DMS114 treated with DMSO at 0.1 percent for 48 hours (cell line): ENCODE data around the gene RASIP1.
"Not testable (repeated sequence)": the region's sequence is repeated elsewhere in the genome, so short reads cannot be mapped to it uniquely, and the experiment has no call there.

Source experiments
- DNase-seq: peaks from one replicate; lab custom pipeline; 2025; ENCODE audit not compliant: unreplicated experiment; lab: John Stamatoyannopoulos, UW

The RASIP1 gene

DNA sequence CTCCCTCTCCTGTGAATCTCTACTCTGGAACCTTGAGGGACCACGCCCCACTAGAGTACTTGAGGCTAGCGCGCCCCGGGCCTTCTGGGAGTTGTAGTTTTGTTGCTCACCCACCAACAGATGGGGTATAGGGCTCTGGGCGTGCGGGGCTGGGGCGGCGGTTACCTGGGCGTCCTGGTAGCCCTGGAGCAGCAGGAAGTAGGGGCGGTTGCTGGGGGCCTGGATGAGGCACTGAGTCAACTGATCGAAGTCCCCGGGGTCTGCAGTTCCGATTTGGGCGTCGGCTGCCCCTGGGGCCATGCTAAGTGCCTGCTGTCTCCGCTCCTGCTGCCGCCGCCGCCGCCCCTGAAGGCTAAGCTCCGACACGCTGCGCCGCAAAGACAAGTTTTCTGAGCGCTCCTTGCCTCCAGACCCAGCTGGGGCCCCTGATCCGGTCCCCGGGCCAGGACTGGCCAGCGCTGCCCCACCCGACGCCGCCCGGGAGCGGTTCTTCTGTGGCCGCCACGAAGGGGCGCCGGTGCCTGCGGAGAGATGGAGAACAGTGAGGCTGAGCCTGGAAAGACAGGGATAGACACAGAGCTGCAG is 5.3 kb downstream of the RASIP1 start:
- DNase-seq: peak; percentile 71

DNA sequence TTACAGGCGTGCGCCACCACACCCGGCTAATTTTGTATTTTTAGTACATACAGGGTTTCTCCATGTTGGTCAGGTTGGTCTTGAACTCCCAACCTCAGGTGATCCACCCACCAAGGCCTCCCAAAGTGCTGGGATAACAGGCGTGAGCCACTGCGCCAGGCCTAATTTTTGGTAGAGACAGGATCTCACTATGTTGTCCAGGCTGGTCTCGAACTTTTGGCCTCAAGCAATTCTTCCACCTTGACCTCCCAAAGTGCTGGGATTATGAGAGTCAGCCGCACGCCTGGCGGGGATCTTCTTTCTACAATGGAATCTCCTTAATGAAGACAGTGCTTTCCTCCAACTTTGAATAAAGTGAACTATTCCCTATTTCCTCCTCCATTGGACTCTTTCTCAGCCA is 5.8 kb downstream of the RASIP1 start:
- DNase-seq: no peak

DNA sequence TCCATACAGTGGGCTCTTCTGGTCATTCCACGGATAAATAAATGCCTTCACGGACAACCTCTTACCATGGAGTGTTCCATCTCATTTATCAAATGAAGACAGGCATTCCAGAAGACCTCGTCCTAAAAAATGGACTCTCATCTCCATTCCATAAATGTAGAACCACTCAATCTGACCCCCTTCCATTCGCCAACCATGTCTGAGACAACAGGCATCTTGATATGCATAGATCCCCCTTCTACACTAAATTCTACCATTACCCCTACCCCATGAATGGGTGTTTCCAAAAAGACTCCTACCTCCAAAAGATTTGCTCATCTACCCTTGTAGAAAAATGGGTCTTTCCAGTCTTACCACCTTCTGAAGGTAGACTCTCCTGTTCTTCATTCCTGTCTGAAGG is 9.0 kb downstream of the RASIP1 start:
- DNase-seq: no peak

DNA sequence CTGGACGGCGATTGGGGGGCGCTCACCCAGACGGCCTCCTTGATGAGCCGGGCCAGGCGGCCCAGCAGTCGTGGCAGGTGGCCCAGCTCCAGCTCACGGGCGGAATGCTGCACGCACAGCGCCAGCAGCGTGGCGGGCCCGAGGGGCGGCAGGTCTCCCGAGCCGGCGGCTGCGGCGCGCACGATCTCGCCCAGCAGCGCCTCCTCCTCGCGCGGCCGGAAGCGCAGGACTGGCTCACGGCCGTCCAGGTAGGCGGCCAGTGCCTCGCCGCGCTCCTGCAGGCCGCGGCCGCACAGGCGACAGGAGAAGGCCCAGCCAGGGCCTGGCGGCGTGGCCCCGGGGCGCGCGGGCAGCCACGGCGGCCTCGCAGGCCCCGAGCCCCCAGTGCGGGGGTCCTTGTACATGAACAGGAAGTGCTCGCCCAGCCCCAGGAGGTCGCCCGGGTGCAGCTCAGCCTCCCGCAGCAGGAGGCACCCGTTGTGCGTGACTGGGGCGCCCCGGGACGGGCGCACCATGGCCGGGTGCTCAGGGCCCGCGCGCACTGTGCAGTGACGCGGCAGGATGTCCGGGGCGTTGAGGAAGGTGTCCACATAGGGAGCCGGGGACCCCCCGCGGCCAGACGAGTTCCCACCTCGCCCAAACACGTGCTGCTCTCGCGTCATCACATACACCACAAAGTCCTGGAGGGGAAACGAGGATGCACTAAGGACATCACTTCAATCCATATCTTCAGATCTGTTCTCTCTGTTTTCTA is 11.3 kb downstream of the RASIP1 start:
- no peak for DNase-seq

DNA sequence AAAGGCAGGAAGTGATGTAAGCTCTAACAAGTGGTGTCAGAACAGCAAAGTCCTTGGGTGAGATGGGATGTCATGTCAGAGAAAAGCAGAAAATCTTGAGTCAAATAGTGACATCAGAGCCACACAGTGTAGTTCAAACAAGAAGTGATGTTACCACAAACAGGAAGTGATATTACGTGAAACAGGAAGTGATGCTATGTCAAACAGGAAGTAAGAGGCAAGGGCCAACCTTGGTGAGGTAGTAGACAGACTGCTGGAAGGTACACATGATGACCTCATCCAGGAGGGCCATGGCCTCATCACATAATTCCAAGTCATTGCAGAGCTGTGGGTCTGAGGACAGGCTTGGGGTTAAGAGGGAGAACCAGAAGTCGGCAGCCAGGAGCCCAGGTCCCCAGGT is 13.9 kb downstream of the RASIP1 start:
- no peak for DNase-seq

DNA sequence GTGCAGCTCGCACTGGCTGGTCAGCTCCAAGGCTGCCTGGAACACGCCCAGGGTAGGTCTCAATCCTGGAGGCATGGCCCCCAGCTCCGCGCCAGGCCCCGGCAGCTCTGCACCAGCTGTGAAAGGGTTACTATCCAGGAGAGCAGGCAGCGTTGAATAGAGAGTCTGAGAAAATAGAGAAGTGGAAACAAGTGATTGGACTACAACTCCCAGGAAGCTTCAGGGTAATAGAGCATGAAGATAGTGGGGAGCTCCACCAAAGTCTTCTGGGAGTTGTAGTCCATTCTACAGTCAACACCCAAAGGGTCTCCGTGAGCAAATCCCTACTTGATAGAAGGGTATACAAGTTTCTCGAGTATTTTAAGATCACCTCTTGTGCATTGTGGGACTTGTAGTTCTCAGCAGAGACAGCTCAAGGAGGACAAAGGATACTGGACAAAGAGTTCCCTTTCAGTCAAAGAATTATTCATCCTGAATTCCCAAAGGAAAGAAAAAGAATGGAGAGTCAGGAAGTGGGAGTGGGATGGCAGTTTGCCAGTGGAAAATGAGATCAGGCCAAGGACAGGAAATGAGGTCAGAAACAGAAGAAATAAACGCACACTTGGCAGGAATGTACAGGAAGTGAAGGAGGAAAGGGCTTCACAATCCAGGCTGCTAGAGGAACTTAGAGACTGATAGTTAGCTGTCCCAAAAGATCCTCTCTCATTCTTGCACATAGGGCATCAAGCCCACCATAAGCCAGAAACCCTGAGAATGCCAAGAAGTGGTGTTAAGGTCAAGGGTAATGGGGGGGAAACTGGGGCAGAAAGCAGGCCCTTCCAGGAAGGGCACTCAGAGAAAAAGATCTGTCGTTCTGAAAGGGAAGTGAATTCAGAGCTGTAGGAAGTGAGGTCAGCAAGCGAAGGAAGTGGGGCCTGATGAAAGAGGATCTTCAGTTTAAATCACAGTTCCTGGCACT is 15.3 kb downstream of the RASIP1 start:
- peak; percentile 52 for DNase-seq

DNA sequence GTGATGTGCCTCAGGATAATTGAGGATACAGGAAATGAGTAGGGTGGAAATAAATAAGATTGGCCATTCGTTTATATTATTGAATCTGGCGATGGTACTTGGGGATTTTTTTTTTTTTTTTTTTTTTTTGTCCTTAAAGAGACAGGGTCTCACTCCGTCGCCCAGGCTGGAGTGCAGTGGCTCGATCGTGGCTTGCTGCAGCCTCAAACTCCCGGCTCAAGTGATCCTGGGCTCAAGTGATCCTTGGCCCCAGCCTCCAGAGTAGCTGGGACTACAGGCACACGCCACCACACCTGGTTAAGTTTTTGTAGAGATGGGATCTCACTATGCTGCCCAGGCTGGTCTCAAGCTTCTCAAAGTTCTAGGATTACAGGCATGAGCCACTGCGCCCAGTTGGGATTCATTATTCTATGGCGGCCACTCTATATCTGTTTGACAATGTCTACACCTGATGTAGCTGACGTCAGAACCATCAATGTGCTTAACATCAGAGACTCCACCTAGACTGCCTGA is 18.2 kb downstream of the RASIP1 start:
- no peak for DNase-seq

DNA sequence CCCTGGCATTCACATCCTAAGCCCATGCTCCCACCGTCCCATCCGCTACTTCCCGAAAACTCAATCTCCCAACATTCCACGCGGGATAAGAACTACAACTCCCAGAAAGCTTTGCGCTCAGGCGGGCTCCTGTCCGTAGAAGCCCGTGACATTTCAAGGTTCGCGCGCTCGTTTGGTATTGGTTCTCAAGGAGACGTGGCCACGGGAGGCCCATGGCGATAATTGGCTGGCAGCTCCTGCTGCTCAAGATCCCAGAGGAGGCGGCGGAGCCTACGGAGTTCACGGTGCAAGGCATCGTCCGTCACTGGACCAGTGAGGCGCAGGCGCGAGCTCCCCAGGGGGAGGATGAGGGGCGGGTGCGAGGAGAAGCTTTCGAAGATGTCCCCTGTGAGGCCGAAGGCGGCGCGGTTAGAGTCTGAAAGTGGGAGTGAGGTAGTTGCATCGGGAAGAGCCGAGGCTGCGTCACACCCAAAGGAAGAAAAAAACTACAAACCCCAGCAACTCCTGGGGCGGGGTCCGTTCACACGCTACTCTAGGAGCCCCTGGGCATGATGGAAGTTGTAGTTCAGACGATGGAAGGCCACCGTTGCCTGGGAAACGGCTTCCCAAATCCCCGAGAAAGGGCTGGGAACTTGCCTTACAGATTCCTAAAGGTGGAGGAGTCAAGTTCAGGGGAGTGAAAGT is 19.7 kb downstream of the RASIP1 start:
- DNase-seq: peak; percentile 94

DNA sequence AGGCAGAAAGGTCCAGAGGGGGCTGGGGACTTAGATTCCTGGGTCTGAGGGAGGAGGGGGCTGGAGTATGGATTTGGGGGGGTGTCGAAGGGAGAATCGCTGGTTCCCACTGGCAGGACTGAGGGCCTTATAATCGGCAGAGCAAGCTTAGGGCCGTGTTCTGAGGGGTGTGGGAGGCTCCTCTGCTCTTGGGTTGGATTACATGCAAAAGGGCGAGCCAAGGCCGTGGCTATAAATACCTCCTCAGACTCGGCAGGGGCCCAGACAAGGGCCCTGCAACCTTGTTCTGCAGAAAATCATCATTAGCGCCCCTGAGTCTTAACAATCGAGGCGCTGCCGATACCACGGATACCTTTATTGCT is 20.2 kb downstream of the RASIP1 start:
- DNase-seq: no peak

DNA sequence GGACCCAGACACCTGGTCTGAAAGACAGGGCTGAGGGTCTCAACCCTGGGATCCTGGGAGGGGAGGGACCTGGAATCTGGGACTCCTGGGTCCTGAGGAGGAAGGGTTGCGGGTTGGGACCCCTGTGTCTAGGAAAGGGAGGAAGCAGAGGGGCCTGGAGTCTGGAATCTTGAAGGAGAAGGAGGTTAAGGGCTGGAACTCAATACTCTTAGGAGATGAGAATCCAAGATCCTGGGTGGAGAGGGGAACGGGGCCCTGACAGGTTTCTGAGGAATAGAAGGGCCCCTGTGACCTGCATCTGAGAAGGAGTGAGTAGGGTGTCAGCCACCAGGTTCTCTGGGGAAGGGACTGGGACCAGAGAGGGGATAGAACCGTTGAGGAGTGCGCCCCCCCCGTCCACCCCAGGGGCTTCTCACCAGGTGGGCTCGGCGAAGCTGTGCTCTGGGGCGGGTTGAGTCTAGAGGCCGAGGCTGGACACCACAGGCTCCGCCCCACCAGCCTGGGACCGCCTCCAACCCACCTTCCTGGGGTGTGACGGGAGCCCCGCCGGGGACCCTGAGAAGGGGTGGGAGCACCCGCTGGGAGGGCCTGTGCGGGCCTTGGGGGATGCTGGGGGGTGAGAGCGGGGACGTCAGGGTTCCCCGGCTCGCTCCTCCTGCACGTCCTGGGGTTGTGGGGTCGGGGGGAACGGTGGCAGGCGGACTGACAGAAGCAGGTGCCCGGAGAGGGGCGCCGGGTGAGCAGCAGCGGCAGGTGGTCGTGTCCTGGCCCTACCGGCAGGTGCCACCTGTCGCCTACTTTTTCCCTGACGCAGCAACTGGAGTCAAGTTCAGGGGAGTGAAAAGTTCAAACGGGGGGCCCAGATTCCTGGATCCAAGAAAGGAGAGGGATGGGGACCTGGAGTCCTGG is 20.9 kb downstream of the RASIP1 start, which contains the start of gene MAMSTR:
TSS of gene MAMSTR (minus strand) at position 463 of the 909 bp plus-strand sequence. CDS start 694 bp downstream, outside the sequence.
- DNase-seq: no peak

DNA sequence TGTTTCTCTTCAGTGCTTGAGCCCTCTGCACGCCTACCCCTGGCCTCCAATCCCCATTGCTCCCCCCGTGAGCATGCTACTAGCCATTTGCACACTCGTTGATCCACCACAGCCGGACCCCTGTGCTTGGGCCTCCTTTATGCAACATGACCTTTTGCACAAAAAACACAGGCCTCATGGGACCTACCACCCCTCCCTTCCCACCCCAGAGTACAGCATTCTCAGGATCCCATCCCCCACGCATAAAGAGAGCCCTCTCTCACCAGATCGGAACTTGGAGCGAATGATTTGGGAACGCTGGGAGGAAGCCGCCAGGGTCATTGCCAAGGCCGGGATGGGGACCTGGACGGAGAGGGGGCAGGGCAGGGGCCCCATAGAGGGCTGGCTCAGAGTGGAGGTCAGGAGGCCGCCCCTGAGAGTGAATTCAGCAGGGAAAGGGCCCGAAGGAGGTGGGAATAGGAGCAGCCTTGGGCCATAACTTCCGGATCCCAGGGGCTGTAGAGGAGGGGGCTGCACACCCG is 21.6 kb downstream of the RASIP1 start:
- no peak for DNase-seq

DNA sequence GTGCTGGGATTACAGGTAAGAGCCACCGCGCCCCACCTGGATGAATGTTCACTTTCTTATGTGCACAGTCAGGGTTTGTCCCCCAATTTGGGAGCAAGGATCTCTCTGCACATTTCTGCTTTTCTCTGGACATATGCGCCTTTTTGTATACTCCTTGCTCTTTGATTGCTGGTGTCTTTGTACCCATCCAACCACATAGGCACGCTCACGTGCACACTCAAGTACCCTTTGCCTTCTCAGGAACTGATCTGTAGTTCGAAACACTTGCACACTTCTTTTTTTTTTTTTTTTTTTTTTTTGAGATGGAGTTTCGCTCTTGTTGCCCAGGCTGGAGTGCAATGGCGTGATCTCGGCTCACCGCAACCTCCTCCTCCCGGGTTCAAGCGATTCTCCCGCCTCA is 22.3 kb downstream of the RASIP1 start:
- not testable (repeated sequence) for DNase-seq

DNA sequence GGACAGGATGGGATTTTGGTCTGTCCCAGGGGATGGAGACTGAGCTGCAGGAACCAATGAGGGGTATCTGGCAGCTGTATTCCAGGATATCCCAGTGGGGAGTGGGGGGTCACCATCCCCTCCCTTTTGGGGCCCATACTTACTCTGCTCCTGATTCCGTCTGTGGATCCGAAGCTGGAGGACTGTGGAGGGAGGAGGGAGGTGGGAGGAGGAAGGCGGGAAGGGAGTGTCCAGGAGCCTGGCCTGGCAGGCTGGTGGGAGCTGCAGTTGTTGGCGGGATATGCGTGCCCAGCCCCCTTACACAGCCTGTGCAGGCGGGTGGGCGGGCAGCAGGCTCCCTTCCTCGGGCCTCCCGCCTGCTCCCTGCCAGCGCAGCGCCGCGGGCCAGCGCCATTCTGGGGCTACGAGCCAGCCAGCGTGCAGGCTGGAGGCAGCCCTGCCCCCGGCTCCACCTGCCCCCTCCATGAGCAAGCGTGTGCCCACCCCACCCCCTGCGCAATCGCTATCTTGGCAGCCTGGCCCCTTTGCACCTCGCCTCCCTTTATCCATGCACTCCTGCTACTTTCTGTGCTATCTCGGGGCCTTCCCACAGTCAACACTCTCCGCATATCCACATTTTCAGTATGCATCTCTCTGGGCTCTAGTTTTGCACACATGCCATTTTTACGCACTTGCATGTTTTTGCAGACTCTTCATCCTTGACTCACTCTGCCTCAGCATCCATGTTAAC is 23.7 kb downstream of the RASIP1 start:
- peak; percentile 43 for DNase-seq

DNA sequence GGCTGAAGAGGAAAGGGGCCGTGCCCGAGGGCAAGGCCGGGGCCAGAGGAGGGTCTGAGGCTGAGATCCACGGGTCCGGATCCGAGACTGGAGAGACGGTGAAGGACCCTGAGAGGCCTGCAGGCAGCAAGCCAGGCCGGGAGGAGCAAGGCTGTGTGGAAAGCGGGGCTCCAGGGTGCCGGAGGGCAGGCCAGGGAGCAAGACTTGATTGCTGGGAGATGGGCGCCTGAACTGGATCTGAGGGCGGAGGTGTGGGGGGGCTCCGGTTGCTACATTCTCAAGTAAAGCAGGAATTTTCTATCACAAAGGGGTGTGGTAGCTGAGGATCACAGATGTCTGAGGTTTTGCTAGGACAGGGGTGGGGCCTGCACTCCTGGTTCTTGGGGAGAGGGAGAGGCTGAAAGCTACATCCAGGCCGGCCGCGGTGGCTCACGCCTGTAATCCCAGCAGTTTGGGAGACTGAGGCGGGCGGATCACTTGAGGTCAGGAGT is 24.7 kb downstream of the RASIP1 start:
- DNase-seq: no peak

DNA sequence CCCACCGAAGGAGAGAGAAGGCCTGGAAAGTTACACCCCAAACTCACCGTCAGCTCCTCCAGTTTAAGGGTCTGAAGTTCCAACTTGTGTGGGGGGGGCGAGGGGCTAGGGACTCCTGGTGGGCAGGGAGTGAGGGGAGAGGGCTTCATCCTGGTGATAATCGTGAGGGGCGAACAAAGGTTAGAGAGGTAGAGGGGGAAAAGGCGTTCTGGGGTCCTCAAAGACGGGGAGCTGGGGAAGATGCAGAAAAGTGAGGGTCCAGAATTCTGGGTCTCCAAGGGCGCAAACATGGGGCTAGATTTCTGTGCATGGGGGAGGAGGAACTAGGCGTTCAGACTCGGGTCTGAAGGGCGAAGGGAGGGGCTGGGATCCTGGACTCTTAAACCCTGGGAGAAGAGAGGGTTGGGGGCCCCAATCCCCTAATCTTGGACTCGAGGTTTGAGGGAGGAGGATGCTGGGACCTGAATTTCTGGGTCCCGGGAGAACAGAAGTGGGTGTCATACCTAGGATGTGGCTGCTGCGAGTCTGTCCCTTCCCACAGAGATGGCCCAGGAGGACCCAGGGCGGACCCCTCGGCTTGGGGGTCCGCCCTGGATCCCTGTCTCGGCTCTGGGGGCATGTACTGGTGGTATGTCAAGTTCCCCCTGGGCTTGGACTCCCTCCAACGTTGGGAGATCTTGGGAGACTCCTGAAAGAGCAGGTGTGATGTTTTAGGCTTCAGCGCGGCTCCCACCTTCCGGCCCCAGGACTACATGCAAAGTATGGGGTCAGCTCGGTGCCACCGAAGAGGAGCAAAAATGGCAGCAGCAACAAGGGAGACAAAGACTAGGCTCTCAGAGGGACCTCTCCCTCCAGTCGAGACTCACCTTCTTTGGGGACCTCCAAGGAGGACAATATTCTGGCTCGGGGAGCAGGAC is 25.4 kb downstream of the RASIP1 start:
- DNase-seq: no peak

DNA sequence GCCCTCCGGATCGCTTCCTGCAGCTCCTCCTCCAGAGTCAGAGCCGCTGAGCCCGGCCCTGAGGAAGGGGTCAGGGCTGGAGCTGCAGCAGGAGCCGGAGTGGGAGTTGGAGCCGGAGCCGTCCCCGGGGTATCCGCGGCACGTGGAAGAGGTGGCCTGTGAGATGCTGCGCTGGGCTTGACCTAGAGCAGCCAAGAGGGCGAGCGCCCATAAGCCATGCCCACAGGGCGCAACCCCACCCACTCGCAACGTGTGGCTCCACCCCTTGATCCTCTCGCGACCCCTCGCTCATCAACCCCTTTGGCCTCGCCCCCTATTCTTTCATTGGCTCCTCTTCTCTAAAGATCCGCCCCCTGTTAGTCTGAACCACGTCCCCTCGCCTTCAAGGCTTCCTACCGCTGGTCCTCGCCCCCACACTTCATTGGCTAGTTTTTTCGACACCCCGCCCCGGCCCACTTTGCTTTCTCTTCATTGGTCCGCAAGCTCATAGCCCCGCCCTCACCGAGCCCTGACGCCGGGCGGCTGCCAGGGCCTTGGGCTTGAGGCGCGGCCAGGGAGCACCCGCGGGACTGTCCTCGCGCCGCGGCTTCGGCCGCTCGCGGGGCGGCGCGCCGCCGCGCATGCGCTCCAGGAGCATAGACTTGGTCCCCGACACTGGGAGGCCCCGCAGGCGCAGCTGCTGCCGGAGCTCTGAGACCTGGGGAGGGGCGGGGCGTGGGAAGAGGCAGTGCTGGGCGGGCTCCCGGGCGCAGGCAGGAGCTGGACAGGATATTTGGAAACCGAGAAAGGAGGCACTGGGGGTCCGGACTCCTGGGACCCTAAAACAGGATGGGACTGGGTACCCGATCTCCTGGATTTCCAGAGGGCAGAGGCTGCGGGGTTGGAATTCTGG is 26.3 kb downstream of the RASIP1 start:
- peak; percentile 92 for DNase-seq
